Activated CD8-positive, alpha-beta T cell treated with anti-CD3 and anti-CD28 coated beads for 36 hours (primary cell): ENCODE data around the gene DYSF. TPM values are rescaled to one million over a fixed set of nuclear protein-coding genes. Genes with fewer than 3 reads are reported as not detected.

Source experiments
- ATAC-seq: fragments of 200-7000 bp; cut with Tn5 transposase; one replicate; pipeline ENCODE4 v1.10.0; 2021; ENCODE audit warnings: mild to moderate bottlenecking, moderate library complexity
- CTCF ChIA-PET: fragments of 350-600 bp; sonication (Branson Sonifier 250); formaldehyde crosslinking; loops from one replicate; lab custom pipeline; 2021; ENCODE audit warnings: antibody characterized with exemption; lab: Charles Lee
- POLR2A ChIA-PET: fragments of 350-600 bp; sonication (Branson Sonifier 250); formaldehyde crosslinking; loops from one replicate; lab custom pipeline; 2021; ENCODE audit warnings: antibody characterized with exemption; lab: Charles Lee
- DNase-seq: peaks from one replicate; pipeline ENCODE4 v3.0.0-alpha.2; 2020
- H3K27ac Mint-ChIP-seq: one replicate; pipeline ENCODE4 v1.8.0; 2021; ENCODE audit warnings: mild to moderate bottlenecking, mixed read lengths
- H3K27me3 Mint-ChIP-seq: one replicate; pipeline ENCODE4 v1.8.0; 2021; ENCODE audit warnings: mixed read lengths
- H3K36me3 Mint-ChIP-seq: one replicate; pipeline ENCODE4 v1.8.0; 2021; ENCODE audit warnings: low read depth, mixed read lengths
- H3K4me1 Mint-ChIP-seq: one replicate; pipeline ENCODE4 v1.8.0; 2021; ENCODE audit warnings: low read depth, mixed read lengths
- H3K4me3 Mint-ChIP-seq: one replicate; pipeline ENCODE4 v1.8.0; 2021; ENCODE audit warnings: mild to moderate bottlenecking, moderate library complexity, mixed read lengths
- H3K9me3 Mint-ChIP-seq: one replicate; pipeline ENCODE4 v1.8.0; 2021; ENCODE audit warnings: mixed read lengths
- intact Hi-C: fragments of 100-400 bp; cut with micrococcal nuclease; formaldehyde crosslinking; loops from one replicate; pipeline ENCODE4 v1.10.0; 2022
- total RNA-seq, 2 experiments: library from RNA; stranded (reverse); gene quantifications; one replicate each; pipeline ENCODE4 v1.2.3, GENCODE V29; 2021
- TF ChIP-seq, protein P1 (sequence below): fragments of 200-600 bp; IDR thresholded peaks from one replicate; pipeline ENCODE4 v1.8.0; 2022; ENCODE audit warnings: antibody characterized with exemption, mild to moderate bottlenecking

Gene DYSF
- total RNA-seq, 2 experiments from 2014 or later, result 3.5 to 3.8 TPM

GRCh38 chr2:71598526-71598925 lies 145.2 kb downstream of the DYSF start:
- ChIA-PET CTCF (interaction anchor here (1.2 kb wide), 1 partner anchor 12 kb away, joined by 3 read pairs; no protein-coding TSS in a partner anchor), POLR2A (no interaction called here)
- peaks cover 6% of the 10 kb centered on the region for H3K4me1 Mint-ChIP-seq
- intact Hi-C loops, result no loop called here
- H3K4me3 Mint-ChIP-seq, result no peak overlapping the region
- DNase-seq (no peak), ATAC-seq (no peak)
- TF ChIP-seq, protein P1, sequence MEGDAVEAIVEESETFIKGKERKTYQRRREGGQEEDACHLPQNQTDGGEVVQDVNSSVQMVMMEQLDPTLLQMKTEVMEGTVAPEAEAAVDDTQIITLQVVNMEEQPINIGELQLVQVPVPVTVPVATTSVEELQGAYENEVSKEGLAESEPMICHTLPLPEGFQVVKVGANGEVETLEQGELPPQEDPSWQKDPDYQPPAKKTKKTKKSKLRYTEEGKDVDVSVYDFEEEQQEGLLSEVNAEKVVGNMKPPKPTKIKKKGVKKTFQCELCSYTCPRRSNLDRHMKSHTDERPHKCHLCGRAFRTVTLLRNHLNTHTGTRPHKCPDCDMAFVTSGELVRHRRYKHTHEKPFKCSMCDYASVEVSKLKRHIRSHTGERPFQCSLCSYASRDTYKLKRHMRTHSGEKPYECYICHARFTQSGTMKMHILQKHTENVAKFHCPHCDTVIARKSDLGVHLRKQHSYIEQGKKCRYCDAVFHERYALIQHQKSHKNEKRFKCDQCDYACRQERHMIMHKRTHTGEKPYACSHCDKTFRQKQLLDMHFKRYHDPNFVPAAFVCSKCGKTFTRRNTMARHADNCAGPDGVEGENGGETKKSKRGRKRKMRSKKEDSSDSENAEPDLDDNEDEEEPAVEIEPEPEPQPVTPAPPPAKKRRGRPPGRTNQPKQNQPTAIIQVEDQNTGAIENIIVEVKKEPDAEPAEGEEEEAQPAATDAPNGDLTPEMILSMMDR, result no peak
- no peak overlapping the region for H3K27ac Mint-ChIP-seq
- H3K27me3 Mint-ChIP-seq, result no peaks in the 10 kb centered on the region
- no peaks in the 10 kb centered on the region for H3K9me3 Mint-ChIP-seq
- H3K36me3 Mint-ChIP-seq, result no peaks in the 10 kb centered on the region

DNA sequence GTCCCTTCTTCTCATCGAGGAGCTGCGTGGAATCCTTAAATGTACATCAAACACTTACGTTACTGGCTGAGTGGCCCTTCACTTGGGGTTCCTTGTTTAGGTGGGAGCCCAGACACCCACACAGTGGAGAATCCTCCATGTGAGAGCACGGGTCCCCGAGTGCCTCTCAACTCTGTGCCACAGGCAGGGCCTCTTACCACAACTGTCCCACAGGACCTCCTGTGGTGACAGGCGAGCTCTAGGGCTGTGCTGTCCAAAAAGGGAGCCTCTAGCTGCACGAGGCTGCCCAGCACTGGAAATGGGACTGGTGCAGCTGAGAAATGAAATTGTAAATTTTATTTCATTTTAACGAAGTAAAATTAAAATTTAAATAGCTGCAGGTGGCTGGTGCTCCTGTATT lies 145.7 kb downstream of the DYSF start:
- intact Hi-C loops, result no loop called here
- ChIA-PET CTCF (no interaction called here), POLR2A (no interaction called here)
- TF ChIP-seq, protein P1, result no peak
- H3K27me3 Mint-ChIP-seq, result no peaks in the 10 kb centered on the region
- H3K36me3 Mint-ChIP-seq, result no peaks in the 10 kb centered on the region
- H3K9me3 Mint-ChIP-seq, result no peaks in the 10 kb centered on the region
- DNase-seq, result no peak
- H3K4me3 Mint-ChIP-seq, result no peak overlapping the region
- peaks cover 6% of the 10 kb centered on the region for H3K4me1 Mint-ChIP-seq
- no peak for ATAC-seq
- no peak overlapping the region for H3K27ac Mint-ChIP-seq

GRCh38 chr2:71599646-71600236 lies 146.4 kb downstream of the DYSF start:
- peaks cover 6% of the 10 kb centered on the region for H3K4me1 Mint-ChIP-seq
- TF ChIP-seq, protein P1, result no peak
- H3K27ac Mint-ChIP-seq, result no peak overlapping the region
- H3K36me3 Mint-ChIP-seq, result no peaks in the 10 kb centered on the region
- ATAC-seq, result no peak
- intact Hi-C loops, result no loop called here
- POLR2A ChIA-PET, result no interaction called here
- CTCF ChIA-PET, result no interaction called here
- no peak overlapping the region for H3K4me3 Mint-ChIP-seq
- H3K27me3 Mint-ChIP-seq, result peaks cover 3% of the 10 kb centered on the region
- DNase-seq, result no peak
- H3K9me3 Mint-ChIP-seq, result no peaks in the 10 kb centered on the region

GRCh38 chr2:71600555-71600954 lies 147.2 kb downstream of the DYSF start:
- DNase-seq, result no peak
- Mint-ChIP-seq H3K27ac (no peak overlapping the region), H3K9me3 (no peaks in the 10 kb centered on the region), H3K4me3 (no peak overlapping the region), H3K4me1 (peaks cover 10% of the 10 kb centered on the region), H3K27me3 (peaks cover 8% of the 10 kb centered on the region), H3K36me3 (no peaks in the 10 kb centered on the region)
- ATAC-seq, result no peak
- ChIA-PET CTCF (no interaction called here), POLR2A (no interaction called here)
- intact Hi-C loops, result no loop called here
- TF ChIP-seq, protein P1, result no peak

DNA sequence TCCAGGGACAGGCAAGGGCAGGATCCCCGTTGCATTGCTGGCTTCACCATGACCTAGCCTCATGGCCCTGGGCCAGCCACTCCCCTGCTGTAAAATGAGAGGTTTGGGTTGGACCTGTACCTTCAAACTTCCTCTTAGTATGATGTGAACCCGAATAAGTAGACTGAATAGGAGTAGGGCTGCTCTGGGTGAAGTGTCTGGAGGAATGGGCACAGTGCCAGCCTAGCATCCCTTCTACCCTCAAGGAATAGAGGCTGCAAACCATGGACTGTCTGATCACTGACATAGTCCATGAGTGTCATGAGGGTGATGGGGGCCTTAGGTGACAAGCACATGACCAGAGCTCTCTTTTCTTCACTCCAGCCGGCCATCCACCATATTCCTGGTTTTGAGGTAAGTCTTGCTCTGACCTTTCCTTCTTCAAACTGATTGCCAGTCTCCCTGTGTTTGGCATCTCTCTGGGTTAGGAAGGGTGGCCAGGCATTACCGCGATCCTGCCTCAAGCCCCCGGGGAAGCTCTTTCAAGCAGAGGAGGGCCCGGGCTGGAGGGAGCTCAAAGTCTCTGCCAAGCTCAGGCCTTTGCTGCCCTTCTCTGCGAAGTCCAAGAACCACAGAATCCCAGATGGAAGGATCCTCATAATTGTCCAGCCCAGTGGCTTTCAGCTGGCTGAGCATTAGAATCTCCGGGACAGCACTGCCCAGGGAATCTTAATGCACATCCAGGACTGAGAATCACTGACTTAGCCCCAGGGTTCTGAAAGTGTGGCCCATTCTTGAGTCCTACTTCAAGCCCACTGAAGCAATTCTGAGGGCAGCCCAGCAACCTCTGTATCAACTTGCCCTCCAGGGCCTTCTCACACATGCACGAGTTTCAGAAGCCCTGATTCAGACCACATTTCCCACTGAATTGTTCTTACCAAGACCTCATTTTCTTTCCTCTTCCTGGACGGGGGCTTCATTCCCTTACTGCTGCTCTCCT lies 148.1 kb downstream of the DYSF start:
- Mint-ChIP-seq H3K9me3 (no peaks in the 10 kb centered on the region), H3K27me3 (peaks cover 9% of the 10 kb centered on the region), H3K27ac (no peak overlapping the region), H3K4me3 (no peak overlapping the region), H3K36me3 (no peaks in the 10 kb centered on the region), H3K4me1 (peaks cover 10% of the 10 kb centered on the region)
- intact Hi-C loops, result no loop called here
- CTCF ChIA-PET, result no interaction called here
- DNase-seq (no peak), ATAC-seq (no peak)
- TF ChIP-seq, protein P1, result no peak
- POLR2A ChIA-PET, result no interaction called here
